CD4-positive, alpha-beta T cell treated with Interleukin-2 at 100 ng/mL for 4 hours (primary cell): ENCODE data around the gene SUMF1.
A peak's percentile ranks its signal among the peaks of the same experiment; 100 is the strongest.

Source experiments
- DNase-seq: peaks from one replicate; pipeline ENCODE4 v3.0.0-alpha.2; 2020; ENCODE audit warnings: low spot score

Gene SUMF1

GRCh38 chr3:4385201-4385600 lies 81.9 kb downstream of the SUMF1 start:
- no peak for DNase-seq

DNA sequence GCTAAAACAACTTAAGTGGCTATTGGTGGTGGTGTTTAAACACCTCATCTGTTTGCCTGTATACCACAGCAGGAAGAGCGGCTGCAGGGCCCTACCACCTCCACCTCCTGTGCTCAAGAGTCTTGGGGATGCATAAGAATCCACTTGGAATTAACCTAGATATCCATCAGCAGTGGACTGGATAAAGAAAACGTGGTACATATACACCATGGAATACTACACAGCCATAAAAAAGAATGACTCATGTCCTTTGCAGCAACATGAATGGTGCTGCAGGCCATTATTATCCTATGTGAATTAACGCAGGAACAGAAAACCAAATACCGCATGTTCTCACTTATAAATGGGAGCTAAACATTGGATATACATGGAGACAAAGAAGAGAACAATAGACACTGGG lies 87.1 kb downstream of the SUMF1 start:
- no peak for DNase-seq

GRCh38 chr3:4376499-4376898 lies 90.6 kb downstream of the SUMF1 start:
- no peak for DNase-seq

- DNase-seq, result no peak
These were observed 91.2 kb downstream of the SUMF1 start for GRCh38 chr3:4375911-4376310.

DNA sequence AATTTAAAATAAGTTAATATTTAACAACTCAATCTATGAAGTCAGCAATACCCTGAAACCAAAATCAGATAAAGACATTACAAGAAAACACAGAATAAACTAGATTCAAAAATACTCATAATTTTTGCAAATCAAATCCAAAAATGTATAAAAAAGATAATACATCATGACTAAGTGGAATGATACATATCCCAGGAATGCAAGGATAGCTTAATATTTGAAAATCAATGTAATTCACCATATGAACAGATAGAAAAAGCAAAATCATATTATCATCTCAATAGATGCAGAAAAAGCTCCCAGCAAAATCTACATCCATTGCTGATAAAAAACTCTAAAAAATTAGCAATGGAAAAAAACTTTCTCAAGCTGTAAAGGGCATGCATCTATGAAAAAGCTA lies 93.4 kb downstream of the SUMF1 start:
- no peak for DNase-seq

- DNase-seq, result no peak
These were observed 104.5 kb downstream of the SUMF1 start for GRCh38 chr3:4362523-4362922.

- DNase-seq, result no peak
These were observed 106.3 kb downstream of the SUMF1 start for GRCh38 chr3:4360817-4361216.

DNA sequence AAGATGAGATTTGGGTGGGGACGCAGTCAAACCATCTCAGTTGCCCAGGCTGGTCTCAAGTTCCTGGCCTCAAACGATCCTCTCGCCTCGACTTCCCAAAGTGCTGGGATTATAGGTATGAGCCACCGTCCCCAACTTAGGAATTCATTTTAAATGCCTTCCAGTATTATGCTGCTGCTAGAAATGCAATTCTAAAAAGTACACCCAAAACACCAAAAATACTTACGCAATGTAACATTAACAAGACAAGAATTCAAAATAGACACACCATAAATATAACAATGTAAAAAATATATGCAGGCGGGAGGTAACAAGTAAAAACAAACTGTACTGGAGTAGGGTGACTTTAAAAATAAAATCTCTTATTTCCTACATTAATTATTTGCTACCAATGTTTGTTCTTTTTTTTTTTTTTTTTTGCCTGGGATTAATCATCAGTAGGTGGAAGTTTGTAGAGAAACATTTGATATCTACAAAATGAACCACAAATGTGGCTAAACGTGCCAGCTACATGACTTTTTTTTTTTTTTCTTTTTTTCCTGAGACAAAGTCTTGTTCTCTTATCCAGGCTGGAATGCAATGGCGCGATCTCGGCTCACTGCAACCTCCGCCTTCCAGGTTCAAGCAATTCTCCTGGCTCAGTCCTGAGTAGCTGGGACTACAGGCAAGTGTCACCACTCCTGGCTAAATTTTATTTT lies 107.1 kb downstream of the SUMF1 start:
- no peak for DNase-seq

- DNase-seq, result no peak
These were observed 108.8 kb downstream of the SUMF1 start for GRCh38 chr3:4358273-4358672.

GRCh38 chr3:4356546-4357410 lies 110.3 kb downstream of the SUMF1 start:
- DNase-seq, result no peak

GRCh38 chr3:4356220-4356540 lies 110.9 kb downstream of the SUMF1 start:
- DNase-seq, result no peak

- no peak for DNase-seq
These were observed 111.5 kb downstream of the SUMF1 start for GRCh38 chr3:4355401-4356219.

DNA sequence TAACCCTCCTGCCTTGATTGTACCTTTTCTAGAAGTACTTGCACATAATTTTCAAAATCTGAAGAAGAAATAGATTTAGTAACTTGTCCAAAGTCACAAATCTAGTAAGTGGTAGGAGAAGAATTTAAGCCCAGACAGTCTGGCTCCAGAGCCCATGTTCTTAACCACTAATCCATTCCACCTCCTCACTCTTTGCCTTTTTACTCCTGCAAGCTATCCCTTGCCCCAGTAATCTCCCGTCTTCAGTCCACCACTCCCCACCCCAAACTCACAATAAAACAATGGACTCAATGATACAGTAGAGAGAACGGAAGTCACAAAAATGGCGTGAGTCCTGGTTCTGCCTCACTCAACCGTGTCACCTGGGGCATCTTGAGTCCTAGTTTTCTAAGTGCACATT lies 115.2 kb downstream of the SUMF1 start:
- DNase-seq, result no peak

DNA sequence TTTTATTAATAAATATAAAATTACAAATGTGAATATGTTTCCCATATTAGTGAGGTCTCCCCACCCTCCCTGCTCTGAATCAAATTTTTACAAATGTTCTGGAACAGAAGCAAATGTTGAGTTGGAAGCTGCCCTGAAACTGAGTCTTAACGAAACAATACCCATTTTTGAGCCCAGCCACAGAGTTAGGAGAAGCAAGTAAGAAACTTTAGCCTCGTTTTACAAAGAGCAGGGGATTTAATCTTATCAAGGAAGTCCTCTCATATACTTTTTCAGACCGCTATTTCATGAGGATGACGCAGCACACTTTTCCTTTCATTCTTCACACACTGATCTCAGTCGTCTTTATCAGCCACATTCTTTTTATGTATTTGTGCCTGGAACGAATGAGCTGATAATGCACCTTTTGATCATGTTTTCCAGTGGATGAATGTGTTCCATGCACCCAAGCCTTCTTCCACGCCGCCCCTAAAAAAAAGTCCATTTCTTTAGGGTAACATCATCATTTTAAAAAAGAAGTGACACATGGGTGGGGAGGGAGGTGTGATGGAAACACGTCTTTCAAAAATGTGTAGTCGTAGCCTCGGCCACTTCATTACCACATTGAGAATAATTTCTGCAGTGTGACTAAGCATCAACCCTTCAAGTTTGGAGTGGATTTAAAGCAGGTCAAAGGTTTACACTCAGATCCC lies 115.8 kb downstream of the SUMF1 start:
- no peak for DNase-seq

DNA sequence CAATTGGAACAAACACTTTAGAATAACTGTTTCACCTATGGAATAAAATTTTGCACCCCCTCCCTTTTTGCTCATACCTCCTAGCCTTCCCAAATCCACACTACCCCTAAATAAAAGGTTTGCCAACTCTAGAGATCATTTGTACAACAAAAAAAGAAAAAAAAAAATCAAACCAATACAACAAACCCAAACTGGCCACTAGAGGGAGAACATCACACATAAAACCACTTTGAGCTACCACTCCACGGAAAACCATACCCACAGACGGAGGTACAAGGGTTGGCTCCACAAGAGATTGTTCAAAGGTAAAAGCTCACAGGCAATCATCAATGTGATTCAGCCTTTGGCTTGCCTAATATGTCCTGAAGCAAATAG lies 116.3 kb downstream of the SUMF1 start:
- peak; percentile 71 for DNase-seq

DNA sequence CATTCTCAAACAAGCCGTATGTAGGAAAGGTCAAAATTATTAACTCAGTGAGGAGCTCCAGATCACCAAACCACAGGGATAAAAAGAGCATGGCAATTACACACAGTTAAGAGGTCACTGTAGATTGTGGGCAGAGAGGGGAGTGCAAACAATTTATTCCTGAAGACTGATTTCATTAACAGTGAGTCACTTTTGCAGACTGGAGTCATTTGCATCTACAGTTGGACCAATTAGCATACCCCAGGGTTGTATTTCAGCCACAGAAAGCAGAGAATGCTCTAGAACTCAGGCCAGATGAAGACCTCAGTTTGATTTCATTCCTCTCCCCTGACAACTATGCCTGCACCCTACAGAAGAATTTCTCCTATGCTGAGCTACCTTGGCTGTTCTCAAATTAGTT lies 123.8 kb downstream of the SUMF1 start:
- no peak for DNase-seq

DNA sequence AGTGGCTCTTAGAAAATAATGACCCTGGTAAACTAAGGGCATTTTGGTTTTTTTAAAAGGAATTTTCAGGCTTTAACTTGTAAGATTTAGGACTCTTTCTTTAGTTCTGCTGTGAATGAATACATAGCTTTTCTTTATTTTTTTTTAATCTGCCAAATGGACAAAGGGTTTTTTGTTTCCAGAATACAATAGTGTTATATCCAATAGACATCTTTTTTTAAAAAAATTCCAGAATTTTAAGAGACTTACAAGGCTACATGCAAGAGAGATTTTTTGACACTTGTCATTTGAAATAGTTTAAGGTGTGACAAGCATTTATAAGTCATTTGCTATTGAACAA lies 125.8 kb downstream of the SUMF1 start:
- no peak for DNase-seq

GRCh38 chr3:4340411-4341335 lies 126.4 kb downstream of the SUMF1 start:
- DNase-seq, result no peak

DNA sequence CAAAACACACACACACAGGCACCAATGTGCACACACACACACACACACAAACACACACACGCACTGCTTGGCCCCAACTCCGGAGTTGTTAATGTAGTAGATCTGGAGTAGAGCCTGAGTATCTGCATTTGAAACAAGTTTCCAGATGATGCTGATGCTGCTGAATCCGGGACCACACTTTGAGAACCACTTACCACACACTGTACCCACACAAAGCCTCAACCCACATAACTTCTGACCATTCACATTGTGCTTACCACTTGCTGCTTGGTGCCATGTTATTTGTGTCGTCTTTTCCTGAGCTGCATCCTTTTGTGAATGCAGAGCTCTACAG lies 127.0 kb downstream of the SUMF1 start:
- no peak for DNase-seq

DNA sequence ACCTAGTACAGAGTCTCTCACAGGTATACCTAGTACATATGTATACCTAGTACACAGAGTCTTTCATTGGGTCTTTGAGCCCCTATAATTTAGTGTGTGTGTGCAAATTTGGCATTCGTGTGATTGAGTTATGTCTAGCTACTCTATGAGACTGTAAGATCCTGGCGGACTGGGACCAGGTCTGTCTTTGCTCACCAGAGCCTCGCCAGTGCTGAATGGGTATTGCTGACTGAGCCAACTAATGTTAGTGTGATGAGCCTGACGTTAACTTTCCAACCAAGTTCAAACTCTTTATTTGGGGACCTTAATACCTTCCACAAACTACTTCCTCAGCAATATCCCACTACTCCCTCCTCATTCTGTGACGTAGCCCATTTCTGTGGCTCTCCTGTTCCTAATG lies 128.3 kb downstream of the SUMF1 start:
- DNase-seq, result no peak

- no peak for DNase-seq
These were observed 130.1 kb downstream of the SUMF1 start for GRCh38 chr3:4336850-4337546.
